ENCODE results near the gene NBEAL2.
A peak's percentile ranks its signal among the peaks of the same experiment; 100 is the strongest.

The NBEAL2 gene

DNA sequence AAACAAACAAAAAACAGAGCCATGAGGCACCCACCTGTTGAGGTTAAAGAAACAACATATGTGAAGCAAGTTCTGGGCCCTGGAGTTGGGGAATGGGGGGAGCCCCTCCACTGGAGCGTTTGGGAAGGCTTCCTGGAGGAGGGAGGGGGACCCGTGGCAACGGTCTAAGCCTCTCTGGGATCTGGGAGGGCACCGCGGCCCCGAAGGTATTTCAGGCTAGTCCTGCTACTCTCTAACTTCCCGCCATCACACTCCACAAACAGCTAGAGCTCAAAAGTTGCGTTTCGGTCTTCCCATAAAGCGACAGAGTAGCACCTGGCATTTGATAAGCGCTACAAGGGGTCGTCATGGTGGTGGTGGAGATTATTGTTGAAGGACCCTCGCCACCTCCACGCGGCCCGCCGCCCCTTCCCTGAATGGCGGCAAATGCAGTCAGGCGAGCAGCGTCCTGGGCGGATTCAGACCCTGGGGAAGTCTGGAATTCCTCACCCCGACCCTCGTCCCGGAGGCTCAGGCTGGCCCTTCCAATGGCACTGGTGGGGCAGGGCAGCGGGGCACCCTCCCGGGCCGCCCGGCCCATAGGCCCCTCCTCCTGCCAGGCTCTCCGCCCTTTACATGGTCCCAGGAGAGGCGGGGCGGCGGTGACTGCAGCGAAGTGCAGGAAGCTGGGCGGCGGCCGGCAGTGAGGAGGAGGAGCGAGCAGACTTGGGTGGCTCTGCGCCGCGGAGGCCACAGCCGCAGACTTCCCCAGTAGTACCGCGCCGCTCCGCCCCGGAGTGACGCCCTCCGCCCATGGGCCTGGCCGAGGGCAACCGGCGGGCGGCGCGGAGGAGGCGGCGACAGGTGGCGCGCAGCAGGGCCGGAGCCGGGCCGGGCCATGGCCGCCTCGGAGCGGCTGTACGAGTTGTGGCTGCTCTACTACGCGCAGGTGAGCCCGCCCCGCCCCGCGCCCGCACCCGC, at the start of gene NBEAL2:
Gene NBEAL2, plus strand, starts transcription at position 682 of the 960 bp plus-strand sequence. Its CDS starts 196 bp downstream, at position 878.
- peak; percentile 84 for DNase-seq (ENCODE audit: low read depth)

DNA sequence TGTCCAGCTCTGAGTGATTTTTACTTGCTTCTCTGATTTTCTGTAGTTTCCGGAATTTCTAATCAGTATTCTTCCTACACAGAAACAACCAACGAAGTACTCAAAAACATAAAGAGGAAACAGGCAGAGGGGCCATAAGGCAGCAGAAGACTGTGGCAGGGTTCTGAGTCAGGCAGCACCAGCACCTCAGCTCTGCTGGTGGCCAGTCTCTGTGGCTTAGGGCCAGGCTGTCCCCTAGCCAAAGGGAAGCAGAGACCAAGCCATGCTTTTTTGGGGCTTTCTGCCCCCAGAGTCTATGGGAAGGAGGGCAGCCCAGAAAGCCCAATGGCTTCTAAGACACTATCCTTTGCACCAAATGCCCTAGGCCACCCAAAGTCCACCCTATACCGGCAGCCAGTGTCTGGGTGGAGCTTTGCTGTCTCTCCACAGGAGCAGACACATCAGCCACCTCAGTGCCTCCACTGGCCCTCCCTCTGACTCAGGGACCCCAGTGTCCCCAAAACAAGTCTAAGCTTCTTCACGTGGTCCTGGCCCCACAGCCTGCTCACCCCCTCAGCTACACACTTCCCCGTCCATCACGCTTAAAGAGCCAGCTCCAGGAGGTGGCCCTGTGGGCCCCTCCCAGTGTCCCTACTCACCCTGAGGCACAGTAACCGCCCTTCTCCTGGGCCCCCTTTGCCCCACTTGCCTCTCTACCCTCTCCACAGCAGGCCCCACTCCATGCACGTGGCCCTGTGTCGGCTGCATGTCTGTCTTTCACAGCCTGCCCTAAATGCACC, 49.1 kb upstream of the NBEAL2 start:
- DNase-seq (ENCODE audit: low read depth) = no peak

DNA sequence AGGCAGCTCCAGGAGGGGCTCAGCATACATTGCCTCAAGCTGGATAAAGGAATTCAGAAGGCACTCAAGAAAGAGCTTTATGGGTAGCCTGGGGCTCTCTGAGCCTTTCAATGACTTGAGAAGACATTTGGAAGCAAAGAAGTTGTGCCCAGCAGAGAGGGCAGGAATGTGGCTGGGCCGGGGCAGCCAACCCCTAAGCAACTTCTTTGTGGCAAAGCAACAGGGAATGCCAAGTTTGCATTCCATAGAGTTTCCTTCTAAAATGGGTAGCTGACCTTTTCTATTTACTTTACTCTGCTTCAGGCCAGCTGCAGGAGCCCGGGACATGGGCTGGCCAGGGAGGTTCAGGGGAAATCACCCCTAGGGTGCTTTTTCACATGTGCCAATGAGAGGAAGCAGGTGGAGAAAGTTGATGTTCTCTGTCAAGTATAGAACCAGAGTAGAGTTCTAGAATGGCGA, 48.5 kb upstream of the NBEAL2 start:
- DNase-seq (ENCODE audit: low read depth) = no peak

DNA sequence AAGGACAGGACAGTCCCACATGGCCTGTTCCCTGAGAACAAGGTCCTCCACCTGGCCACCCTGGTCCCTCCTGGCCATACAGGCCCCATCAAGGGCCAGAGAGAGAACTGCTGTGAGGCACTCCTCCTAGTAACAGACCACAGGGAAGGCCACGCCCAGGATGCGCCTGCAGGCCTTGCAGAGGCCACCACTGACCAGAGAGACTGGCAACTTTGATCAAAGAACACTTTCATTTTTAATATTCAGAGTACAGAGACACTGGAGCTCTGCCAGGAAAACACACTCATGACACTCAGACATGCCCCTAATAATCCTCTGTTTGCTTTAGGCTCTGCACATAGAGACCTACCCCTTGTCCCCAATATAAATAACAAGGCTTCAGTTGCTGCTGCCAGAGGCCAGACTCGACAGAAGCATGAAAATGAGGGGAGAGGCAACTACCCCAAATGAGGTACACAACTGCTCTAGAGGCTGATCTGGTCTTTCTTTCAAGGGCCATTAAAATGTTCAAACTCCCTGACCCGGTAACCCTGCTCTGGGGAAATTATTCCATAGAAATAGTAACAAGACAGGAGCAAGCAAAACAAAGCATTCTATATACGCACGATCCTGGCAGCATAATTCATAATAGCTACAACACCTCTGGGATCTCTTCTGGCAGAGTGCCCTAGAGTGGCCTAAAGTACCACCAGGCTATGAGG, 47.7 kb upstream of the NBEAL2 start:
- DNase-seq (ENCODE audit: low read depth) = no peak

DNA sequence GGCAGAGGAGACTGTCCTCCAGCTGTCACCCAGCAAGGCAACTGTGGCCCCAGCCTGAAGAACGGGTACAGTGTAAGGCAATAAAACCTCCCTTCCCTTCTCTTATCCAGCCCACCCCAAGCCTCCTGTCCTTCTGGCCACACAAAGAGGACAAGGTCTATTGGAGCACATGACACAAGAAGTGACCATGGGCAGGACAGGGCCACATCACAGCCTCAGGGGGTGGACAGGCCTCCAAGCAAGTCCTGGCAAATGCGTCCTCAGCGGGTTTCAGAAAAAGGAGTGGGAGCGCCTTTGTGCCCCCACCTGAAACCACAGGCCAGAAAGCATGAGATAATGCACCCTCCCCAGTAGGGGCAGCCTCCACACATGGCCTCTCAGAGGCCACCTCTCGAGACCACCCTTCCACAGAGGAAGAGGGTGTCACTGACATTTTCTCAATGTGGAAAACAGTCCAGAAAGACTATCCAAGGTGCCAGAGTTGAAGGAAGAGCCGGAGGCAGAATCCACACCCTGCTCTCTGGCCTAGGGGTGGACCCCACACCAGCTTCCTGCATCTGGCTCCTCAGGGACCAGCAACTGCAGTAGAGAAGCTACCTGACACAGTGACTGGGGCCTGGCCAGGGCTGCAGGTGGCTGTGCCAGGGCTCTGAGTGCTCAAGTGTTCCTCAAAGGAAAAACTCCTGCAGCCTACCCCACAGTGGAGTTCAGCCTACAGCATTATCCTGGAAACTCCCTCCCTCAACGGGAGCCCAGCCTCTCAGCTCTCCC, 46.8 kb upstream of the NBEAL2 start:
- no peak for DNase-seq (ENCODE audit: low read depth)

- DNase-seq (ENCODE audit: low read depth) = no peak
These were observed 46.2 kb upstream of the NBEAL2 start for GRCh38 chr3:46933261-46933660.

GRCh38 chr3:46934072-46934471, 45.4 kb upstream of the NBEAL2 start:
- DNase-seq (ENCODE audit: low read depth) = no peak

GRCh38 chr3:46934498-46935167, 44.8 kb upstream of the NBEAL2 start:
- no peak for DNase-seq (ENCODE audit: low read depth)

DNA sequence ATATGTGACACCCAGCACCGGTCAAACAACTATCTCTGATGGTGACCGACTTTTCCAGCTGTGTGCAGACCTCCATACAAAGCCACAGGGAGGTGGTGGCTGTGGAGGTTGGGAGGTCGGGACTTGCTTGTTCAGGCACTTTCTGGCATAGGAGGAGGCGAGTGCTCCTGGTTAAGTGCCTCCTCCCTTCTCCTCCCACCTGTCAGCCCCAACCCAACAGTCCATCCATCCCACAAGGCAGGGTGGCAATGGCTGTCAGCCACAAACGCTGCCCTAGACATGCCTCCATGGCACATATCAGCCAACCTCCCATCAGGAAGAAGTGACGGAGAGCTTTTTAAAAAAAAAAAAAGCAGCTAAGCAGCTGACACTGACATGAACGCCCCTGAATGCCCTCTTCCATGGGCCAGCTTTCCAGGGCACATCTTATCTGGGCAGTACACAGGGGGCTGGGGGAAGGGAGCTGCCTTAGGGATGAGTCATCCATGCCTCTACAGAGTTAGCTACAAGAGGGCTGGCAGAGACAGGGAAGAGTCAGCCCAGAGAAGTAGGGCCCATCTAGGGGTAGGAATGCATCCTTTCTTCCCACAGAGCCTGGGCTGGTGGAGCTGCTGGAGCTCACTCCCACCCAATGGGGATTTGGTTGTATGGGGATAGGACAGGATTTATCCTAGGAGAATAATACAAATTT, 44.2 kb upstream of the NBEAL2 start:
- DNase-seq (ENCODE audit: low read depth) = peak; percentile 92

GRCh38 chr3:46935989-46936558, 43.4 kb upstream of the NBEAL2 start:
- DNase-seq (ENCODE audit: low read depth) = no peak

DNA sequence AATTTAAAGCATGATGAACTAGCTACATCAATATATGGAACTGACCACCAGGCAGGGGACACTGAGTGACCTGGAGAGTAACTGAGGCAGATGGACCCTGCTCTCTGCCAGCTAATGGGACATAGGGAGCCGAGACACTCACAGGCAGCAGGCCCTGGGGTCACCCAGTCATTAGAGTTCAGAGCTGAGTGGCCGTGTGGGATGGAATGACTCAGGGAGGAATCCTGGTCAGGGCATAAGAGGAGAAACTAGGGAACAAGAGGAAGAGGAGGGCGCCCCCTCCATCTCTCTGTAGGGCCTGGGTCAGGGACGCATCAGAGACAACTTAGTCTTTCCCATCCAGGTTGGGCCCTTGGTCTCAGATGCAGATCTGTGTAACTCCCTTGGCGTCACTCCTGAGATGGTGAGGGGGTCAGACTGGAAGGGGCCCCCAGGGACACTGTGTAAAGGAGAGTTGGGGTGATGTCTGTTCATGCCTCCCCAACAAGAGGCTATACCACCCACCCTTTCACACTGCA, 42.7 kb upstream of the NBEAL2 start:
- DNase-seq (ENCODE audit: low read depth) = no peak

- DNase-seq (ENCODE audit: low read depth) = no peak
These were observed 41.3 kb upstream of the NBEAL2 start for GRCh38 chr3:46938118-46938517.

DNA sequence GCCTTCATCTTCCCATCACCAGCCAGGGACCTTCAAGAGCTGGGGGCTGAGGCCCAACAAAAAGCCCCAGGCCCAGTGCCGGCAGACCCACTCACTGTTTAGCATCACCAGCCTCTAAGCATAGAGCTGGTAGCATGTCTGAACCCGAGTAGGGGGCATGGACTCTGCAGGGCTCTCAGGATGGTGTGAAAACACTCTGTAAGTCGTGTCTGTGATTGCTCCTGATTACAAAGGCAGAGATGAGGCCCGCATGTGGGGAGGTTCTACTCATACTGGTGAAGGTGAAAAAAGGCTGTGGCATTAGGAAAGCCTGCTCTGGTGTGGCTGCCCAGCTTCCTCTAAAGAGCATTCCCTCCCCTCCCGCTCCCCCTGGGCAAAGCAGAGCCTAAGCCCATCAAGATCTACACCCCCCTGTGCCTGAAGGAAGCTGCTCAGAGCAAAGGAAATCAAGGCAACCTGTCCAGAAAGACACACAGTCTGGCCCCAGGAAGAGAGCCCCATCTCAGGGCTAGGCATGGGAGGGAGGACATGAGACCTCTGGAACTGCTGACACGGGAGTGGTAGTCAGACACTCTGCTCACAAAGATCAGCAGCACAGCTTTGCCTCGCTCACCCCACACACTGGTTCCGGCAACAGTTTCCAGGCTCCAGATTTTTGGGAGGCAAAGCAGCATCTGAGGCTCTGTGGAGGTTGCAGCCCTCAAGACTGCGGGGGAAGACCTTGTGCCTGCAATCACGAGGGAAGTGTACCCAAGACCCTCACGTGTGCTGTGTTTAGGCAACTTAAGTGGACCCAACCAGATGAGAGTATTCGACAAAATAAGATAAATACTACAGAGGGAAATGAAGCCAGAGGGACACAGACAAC, 39.7 kb upstream of the NBEAL2 start:
- no peak for DNase-seq (ENCODE audit: low read depth)

- DNase-seq (ENCODE audit: low read depth) = no peak
These were observed 37.4 kb upstream of the NBEAL2 start for GRCh38 chr3:46942076-46942475.

GRCh38 chr3:46942481-46943236, 36.8 kb upstream of the NBEAL2 start:
- no peak for DNase-seq (ENCODE audit: low read depth)

DNA sequence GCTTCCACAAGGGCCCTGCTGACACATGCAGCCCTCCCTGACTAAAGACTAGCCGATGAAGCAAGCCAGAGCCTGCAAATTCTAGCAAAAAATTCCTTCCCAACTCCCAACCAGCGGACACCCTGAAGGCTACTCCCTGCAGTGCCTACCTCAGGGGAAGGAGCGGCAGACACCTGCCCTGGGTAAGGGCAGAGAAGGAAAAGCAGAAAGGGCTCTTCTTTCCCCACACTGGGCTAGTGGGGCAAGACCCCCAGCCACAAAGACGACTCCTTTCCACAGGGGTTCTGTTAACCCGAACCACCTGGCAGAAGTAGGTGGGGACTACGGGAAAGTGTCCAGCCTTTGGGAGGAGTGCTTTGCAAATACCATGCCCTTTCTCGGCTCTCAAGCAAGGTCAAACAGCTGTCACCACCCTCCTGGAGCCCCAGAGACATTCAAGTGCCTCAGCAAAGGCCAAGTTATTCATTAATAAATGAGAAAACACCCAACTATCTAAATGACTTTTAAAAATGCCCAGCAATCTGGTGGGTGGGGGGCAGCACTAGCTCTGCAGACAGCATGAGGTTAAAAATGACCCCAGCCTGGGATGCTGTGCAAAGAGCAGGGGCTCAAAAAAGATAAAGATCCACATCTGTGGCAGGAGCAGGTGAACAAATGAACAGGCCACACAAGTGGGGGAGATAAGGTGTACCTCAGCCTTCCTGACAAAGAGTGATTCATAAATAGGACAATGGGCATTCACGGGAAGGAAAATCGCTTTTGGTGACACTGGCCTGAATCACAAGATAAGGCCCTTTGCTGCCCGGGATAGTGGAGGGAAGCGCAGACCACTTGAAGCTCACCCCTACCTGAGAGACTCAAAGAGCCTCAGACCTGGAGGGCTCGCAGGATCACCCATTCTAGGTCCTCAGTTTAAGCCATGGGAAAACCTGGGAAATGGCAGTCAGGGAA, 36.0 kb upstream of the NBEAL2 start:
- no peak for DNase-seq (ENCODE audit: low read depth)

DNA sequence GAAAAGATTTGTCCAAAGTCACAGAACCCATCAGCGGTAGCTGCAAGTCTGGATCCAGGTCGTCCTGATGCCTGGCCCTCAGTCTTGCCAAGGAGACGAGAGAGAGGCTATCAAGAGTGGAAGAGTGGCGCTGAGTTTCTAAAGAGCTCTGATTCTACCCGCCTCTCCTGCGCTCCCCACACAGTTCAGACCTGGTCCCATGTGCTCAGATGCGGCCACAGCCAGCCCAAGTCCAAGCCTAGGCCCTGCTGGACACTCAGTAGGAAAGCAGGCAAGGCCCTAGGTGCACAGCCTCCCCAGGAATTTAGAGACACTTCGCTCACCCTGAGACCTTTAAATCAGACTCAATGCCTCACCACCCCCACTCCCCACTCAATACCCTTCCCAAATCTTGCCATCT, 35.3 kb upstream of the NBEAL2 start:
- no peak for DNase-seq (ENCODE audit: low read depth)

Measured in fibroblast of the conjunctiva (primary cell).